GM18907 (cell line): ENCODE data around the gene FPGS.

Experiments used
- ATAC-seq: cut with Tn5 transposase; IDR thresholded peaks from one replicate; pipeline ENCODE4 v1.9.1; 2021; ENCODE audit warnings: mild to moderate bottlenecking, moderate library complexity; ENCODE audit not compliant: unreplicated experiment

Gene FPGS

DNA sequence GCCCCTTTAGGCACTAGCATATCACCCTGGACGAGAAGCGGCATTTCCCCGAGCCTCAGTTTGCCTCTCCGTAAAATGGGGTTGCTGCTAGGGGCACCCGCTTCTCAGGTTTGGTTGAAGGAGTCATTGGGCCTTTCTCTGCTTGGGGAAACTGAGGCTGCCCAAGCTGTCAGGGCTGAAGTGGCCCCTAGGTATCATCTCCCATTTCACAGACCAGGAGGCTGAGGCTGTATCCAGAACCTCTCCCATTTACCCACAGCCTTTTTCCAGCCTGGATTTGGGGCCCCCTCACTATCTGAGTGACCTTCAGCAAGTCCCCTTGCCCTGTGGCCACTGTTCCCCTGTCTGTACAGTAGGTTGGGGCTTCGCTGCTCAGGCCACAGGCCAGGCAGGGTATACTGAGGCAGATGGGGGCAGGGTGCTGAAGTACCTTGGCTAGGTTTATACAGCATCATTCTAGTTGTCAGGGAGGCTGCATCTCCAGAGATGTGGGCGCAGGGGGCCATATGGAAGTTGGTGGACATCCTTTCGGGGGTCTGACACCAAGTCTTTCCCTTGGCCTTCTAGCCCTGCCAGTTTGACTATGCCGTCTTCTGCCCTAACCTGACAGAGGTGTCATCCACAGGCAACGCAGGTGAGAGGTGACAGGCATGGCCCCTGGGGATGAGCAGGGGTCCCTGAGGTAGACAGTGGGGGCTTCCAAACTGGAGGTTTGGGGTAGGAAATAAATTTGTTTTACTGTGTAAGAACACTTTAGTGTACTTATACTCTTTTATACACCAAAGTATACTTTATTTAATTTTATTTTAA lies 7.9 kb downstream of the FPGS start:
- no peak for ATAC-seq

DNA sequence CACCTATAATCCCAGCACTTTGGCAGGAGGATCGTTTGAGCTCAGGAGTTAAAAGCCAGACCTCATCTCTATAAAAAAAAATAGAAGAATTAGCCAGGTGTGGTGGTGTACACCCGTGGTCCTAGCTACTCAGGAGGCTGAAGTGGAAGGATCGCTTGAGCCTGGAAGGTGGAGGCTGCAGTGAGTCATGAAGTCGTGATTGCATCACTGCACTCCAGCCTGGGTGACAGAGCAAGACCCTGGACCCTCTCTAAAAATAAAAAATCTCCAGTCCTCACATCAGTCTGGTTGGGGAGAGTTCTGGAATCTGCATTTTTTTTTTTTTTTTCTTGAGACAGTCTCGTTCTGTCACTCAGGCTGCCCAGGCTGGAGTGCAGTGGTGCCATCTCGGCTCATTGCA lies 9.3 kb downstream of the FPGS start:
- ATAC-seq, result no peak

- ATAC-seq, result no peak
Observed at GRCh38 chr9:127812936-127813675, 10.4 kb downstream of the FPGS start.

- no peak for ATAC-seq
Observed at GRCh38 chr9:127813686-127814226, 11.1 kb downstream of the FPGS start.

- ATAC-seq, result no peak
Observed at GRCh38 chr9:127814619-127815511, 12.2 kb downstream of the FPGS start.

DNA sequence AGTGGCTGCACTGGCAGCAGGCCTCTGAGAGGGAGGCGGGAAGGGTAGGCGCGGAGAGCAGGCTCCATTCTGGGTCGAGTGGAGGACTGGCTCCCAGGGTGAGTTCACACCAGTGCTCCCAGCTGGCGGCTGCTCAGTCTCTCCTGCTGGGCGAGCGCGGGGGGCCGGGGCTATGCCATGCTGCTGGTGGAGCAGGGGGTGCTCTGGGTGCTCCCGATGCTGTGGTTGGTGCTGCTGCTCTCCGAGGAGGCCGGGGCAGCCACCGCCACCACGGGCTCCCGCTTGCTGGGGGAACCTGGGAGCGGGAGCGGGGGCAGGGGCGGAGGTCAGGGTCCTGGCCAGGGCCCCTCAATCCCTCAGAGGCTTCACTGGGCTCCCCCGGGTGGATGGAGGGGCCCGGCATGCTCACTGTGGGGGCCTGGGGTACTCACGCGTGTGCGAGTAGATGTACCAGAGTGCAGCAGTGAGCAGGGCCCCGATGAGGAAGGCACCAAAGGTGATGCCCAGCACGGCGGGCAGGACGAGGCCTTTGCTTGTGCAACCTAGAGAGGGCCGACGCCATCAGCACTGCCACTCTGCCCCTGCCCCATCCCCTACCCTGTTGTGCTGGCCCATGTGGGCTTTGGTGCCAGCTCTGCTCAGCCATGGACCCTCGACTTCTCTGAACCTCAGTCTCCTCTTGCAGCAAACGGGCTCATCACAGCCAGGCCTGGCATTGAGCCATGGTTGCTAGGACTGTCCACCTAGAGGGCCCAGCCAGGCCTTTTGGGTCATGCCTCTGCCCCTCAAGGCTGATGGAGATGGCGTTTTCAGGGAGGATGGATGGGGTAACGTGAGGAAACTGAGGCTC lies 13.1 kb downstream of the FPGS start:
- ATAC-seq, result no peak

DNA sequence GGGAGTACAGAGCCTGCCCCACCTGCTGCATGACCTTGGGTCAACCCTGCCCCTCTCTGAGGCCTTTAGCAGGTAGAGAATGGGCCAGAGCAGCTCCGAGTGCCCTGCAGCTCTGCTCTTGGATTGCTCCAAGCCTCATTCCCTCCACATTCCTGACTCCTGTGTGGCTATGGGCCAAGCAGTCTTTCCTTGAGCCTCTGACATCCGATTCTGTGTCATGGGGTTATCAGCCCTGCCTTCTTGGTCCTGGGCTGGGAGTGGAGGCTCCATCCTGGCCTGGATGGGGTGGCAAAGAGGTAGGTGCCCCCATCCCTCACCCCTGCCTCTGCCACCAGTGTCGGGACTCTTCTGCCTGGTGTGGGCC lies 13.7 kb downstream of the FPGS start:
- ATAC-seq, result no peak

- no peak for ATAC-seq
Observed at GRCh38 chr9:127816728-127817127, 14.0 kb downstream of the FPGS start.

DNA sequence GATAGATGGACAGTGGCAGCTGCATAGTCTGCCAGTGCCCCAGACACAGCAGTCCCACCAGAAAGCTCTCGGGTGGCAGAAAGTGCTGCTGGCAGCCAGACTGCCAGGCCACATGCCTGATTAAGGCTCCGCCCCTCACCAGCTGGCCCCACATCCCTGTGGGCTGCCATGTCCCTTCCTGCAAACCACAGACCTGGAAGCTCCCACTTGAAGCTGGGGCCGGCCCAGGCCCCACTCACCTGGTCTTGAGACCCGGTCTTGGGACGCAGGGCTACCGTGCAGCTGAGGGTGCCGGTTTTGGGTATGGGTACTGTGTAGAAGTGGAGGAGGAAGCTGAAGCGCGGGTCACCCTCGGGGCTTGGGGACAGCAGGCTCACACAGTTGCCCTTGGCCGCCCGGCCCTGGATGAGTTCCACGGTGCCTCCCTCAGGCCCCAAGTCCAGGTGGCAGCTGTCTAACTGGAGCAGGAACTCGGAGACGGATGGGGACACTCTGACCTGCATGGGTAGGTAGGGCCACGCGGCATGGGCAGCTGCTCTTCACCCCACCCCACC lies 15.3 kb downstream of the FPGS start:
- no peak for ATAC-seq

DNA sequence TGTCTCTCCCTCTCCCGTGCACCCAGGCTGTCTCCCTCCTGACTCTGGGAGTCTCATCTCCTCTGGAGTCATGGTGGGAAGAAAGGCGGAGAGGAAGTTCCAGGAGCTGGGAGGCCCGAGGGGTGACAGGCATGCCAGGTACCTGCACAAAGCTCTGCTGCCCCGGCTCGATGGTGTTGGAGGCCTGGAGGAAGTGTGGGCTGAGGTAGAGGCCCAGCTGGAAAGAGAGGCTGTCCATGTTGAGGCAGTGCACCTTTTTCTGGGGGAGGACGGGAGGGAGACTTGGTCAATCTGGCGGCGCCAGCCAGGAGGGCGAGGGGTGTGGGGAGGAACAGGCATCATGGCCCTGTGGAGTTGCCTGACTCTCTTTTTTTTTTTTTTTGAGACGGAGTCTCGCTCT lies 15.9 kb downstream of the FPGS start:
- no peak for ATAC-seq

GRCh38 chr9:127822108-127822507 lies 19.4 kb downstream of the FPGS start:
- ATAC-seq, result no peak

GRCh38 chr9:127825319-127826051 lies 22.8 kb downstream of the FPGS start:
- no peak for ATAC-seq

DNA sequence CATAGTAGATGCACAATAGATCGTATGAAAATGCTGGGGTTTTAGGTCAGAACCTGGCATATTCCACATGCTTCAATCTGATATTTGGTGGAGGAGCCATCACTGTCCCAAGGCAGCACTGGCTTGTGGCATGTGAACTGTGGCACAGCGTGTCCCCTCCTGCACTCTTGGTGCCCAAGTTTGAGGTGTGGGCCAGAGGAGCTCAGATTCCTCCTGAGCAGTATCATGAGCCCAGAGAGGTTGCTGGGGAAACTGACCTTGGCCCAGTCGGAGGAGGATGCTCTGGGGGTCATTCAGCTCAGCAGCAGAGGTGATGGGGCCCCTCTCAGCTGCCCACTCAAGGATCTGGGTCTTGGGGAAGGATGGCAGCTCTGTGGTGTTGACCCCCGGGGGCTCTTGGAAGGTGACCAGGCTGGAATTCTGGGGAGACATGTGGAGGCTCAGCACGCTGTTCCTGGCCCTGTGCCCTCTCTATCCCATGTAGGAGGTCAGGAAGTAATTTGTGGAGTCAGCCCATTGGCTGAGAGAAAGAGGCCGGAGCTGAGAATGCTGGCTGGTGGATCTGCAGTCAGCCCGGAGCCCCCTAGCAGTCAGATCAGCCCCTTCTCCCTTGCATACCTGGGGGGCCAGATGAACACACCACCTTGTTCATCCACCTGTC lies 23.7 kb downstream of the FPGS start:
- ATAC-seq, result no peak

DNA sequence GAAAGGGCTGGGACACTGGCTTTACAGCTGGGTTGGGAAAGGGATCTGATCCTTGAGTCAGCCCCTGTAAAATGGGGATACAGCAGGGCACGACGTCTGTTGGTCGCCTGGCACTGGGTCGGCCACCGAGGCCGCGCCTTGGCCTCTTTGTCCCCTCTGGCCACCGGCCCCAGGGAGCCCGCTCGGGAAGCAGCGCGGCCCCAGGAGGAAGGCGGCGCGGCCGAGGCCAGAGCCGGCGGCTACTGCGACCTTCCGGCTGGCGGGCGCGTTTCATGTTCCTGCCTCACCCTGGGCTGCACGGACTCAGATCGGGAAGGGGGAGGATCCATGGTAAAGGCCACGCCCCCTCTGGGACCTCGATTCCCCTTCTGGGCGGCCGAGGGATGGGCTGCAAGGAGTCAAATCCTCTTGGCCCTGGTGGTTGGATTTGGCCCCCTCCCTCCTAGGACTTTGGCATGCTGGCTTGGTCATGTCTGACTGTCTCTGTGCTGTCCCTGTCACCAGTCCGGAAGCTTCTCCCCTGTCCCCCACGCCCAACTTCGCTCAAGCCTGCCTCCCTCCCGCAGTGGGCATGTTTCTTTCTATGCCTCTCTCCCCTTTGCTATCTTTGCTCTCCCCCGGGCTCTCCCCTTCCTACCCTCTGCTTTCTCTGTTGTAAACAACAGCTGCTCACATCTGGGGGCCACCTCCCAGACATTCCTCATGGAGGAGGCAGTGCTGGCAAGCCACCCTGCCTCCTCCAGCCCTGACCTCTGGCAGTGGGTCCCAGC lies 25.8 kb downstream of the FPGS start:
- ATAC-seq, result no peak

DNA sequence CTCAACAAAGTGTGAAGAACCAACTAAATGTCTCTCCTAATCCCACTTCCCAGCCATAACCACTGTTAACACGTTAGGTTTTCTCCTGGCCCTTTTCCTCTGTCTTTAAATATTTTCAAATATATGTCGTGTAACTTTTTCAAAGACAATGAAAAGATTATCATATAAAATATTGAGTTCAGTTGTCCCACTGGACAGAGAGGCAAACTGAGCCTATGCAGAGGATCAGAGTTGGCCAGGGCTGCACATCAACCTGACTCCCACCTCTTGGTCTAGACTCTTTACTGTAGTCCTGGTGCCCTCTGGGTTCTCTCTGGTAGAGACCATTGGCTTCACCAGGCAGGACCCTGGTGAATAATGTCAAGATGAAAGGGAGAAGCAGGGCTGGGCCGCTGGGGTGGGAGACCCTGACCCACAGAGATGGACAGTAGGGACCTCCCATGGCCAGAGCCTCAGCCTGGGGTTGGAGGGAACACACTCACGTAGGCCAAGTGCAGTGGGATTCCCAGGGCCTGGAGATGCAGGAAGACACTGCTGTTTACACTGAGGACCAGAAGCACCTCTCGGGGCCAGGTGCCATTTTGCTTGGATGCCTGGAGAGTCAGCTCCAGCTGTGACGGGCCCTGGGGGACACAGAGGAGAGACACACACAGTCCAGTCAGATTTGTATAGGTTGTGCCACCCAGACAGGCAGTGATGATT lies 26.7 kb downstream of the FPGS start:
- no peak for ATAC-seq

GRCh38 chr9:127832248-127832647 lies 29.6 kb downstream of the FPGS start:
- no peak for ATAC-seq

- ATAC-seq, result no peak
Observed at GRCh38 chr9:127833555-127833954, 30.9 kb downstream of the FPGS start.
